PC-9 (cell line): ENCODE measurements around the gene MYO7B.

Source experiments
- CTCF ChIP-seq: fragments of 200-600 bp; sonication (generic); conservative IDR thresholded peaks from 2 replicates; pipeline ENCODE4 v1.6.1; 2017; ENCODE audit warnings: mixed run types, antibody characterized with exemption, mild to moderate bottlenecking, moderate library complexity
- EZH2 ChIP-seq: fragments of 200-600 bp; sonication (generic); IDR thresholded peaks from 2 replicates; pipeline ENCODE4 v1.8.0; 2017; ENCODE audit warnings: antibody characterized with exemption, low read depth

- TF ChIP-seq CTCF, result no peak
- no peak for TF ChIP-seq EZH2
Observed at GRCh38 chr2:127590386-127591190, 55.1 kb downstream of the MYO7B start.
